SK-N-SH (cell line): ENCODE measurements around the gene GBX2. TPM values are rescaled to one million over a fixed set of nuclear protein-coding genes. Genes with fewer than 3 reads are reported as not detected.

Experiments used
- CTCF ChIA-PET: fragments of 300-600, 350-600 bp; formaldehyde crosslinking; extraction: SDS; loops from one replicate; lab custom pipeline; 2021; lab: Yijun Ruan, JAX
- POLR2A ChIA-PET: fragments of 350-600 bp; sonication (Branson Sonifier 250); formaldehyde crosslinking; extraction: SDS; loops from one replicate; lab custom pipeline; 2020; ENCODE audit warnings: antibody characterized with exemption, inconsistent platforms; lab: Yijun Ruan, JAX
- DNase-seq: peaks from one replicate; pipeline ENCODE4 v3.0.0; 2012
- H2AFZ ChIP-seq: fragments of 200-600 bp; sonication (generic); 2 replicates; pipeline ENCODE4 v1.8.1; 2016; ENCODE audit warnings: antibody characterized with exemption, mild to moderate bottlenecking, low read depth
- H3F3A ChIP-seq: fragments of 200-600 bp; sonication (generic); replicated peaks from 2 replicates; pipeline ENCODE3; 2016; ENCODE audit warnings: antibody characterized with exemption, mild to moderate bottlenecking; ENCODE audit not compliant: insufficient read depth
- H3K27ac ChIP-seq, 2 experiments: fragments of 200-500 bp in 1 of 2; fragments of 200-600 bp in 1 of 2; sonication (Bioruptor generic) in 1 of 2; sonication (generic), shearing (Covaris generic) in 1 of 2; 2 replicates each; pipeline versions ENCODE4 v1.5.1 to v1.6.1; 2014 to 2016; ENCODE audit warnings: low read depth in 2 of 2, inconsistent platforms in 1 of 2, low read length in 1 of 2, mild to moderate bottlenecking in 1 of 2, mixed read lengths in 1 of 2
- H3K27me3 ChIP-seq: fragments of 200-600 bp; sonication (generic), shearing (Covaris generic); 2 replicates; pipeline ENCODE4 v1.6.1; 2016; ENCODE audit warnings: mixed run types; ENCODE audit not compliant: insufficient read depth
- H3K36me3 ChIP-seq, 2 experiments: fragments of 200-500 bp in 1 of 2; fragments of 200-600 bp in 1 of 2; sonication (Bioruptor generic) in 1 of 2; sonication (generic) in 1 of 2; replicated peaks in 1 of 2; 2 replicates each; pipeline versions ENCODE3 to v1.5.1; 2014 to 2016; ENCODE audit warnings: low read length in 1 of 2, mild to moderate bottlenecking in 1 of 2; ENCODE audit not compliant: insufficient read depth in 2 of 2, control insufficient read depth in 1 of 2
- H3K4me1 ChIP-seq, 2 experiments: fragments of 200-500 bp in 1 of 2; fragments of 200-600 bp in 1 of 2; sonication (Bioruptor generic) in 1 of 2; sonication (generic), shearing (Covaris generic) in 1 of 2; 2 replicates each; pipeline versions ENCODE4 v1.5.1 to v1.6.1; 2014 to 2016; ENCODE audit warnings: low read depth in 1 of 2, low read length in 1 of 2, mixed run types in 1 of 2; ENCODE audit not compliant: insufficient read depth in 2 of 2, control insufficient read depth in 1 of 2
- H3K4me2 ChIP-seq: fragments of 200-600 bp; sonication (generic), shearing (Covaris generic); 2 replicates; pipeline ENCODE4 v1.6.1; 2017; ENCODE audit warnings: mixed run types
- H3K4me3 ChIP-seq, 2 experiments: fragments of 200-500 bp in 1 of 2; fragments of 200-600 bp in 1 of 2; sonication (Bioruptor generic) in 1 of 2; sonication (generic), shearing (Covaris generic) in 1 of 2; 2 replicates each; pipeline versions ENCODE4 v1.5.1 to v1.8.1; 2014 to 2016; ENCODE audit warnings: low read depth in 2 of 2, inconsistent platforms in 1 of 2, low read length in 1 of 2, mild to moderate bottlenecking in 1 of 2, mixed read lengths in 1 of 2, moderate library complexity in 1 of 2
- H3K79me2 ChIP-seq: fragments of 200-600 bp; sonication (generic); 2 replicates; pipeline ENCODE4 v1.8.1; 2017; ENCODE audit warnings: mild to moderate bottlenecking; ENCODE audit not compliant: insufficient read depth
- H3K9ac ChIP-seq: fragments of 200-600 bp; sonication (generic); 2 replicates; pipeline ENCODE4 v1.6.1; 2017; ENCODE audit warnings: mixed run types
- H3K9me2 ChIP-seq: fragments of 200-600 bp; sonication (generic); 2 replicates; pipeline ENCODE4 v1.6.1; 2017; ENCODE audit warnings: mixed run types
- H3K9me3 ChIP-seq: fragments of 200-600 bp; sonication (generic); 2 replicates; pipeline ENCODE4 v1.6.1; 2017; ENCODE audit warnings: mixed run types, mild to moderate bottlenecking, moderate library complexity
- H4K20me1 ChIP-seq: fragments of 200-600 bp; sonication (generic); 2 replicates; pipeline ENCODE4 v1.6.1; 2017; ENCODE audit warnings: mild to moderate bottlenecking, mixed run types; ENCODE audit not compliant: insufficient read depth
- CHD2 ChIP-seq: fragments of 150-350 bp; IDR thresholded peaks from 2 replicates; pipeline ENCODE4 v1.6.1; 2018; ENCODE audit warnings: low read length; ENCODE audit not compliant: partially characterized antibody
- ELF1 ChIP-seq: IDR thresholded peaks from 2 replicates; pipeline ENCODE4 v1.4.0; 2012
- EP300 ChIP-seq, 2 experiments: IDR thresholded peaks; 2 replicates each; pipeline versions ENCODE4 v1.4.0 to v1.6.1; 2012; ENCODE audit warnings: borderline replicate concordance in 1 of 2, low read depth in 1 of 2, low read length in 1 of 2
- EZH2phosphoT487 ChIP-seq: fragments of 200-600 bp; sonication (generic); IDR thresholded peaks from 2 replicates; pipeline ENCODE4 v1.6.1; 2017; ENCODE audit warnings: low read depth, mixed run types, mild to moderate bottlenecking, antibody characterized with exemption, moderate library complexity, borderline replicate concordance
- FOSL2 ChIP-seq: IDR thresholded peaks from 2 replicates; pipeline ENCODE4 v1.4.0; 2012; ENCODE audit warnings: low read depth, mild to moderate bottlenecking, moderate library complexity, borderline replicate concordance
- FOXJ3 ChIP-seq: sonication (generic); formaldehyde crosslinking; IDR thresholded peaks from 2 replicates; pipeline ENCODE4 v1.5.1; 2020; ENCODE audit warnings: mild to moderate bottlenecking, missing genetic modification reagents
- GATA2 ChIP-seq: sonication (generic); formaldehyde crosslinking; IDR thresholded peaks from 2 replicates; pipeline ENCODE4 v1.5.0; 2020; ENCODE audit warnings: mild to moderate bottlenecking, missing genetic modification reagents
- JUND ChIP-seq: IDR thresholded peaks from 2 replicates; pipeline ENCODE4 v1.4.0; 2012
- NFIC ChIP-seq: IDR thresholded peaks from 2 replicates; pipeline ENCODE4 v1.4.0; 2012; ENCODE audit warnings: borderline replicate concordance
- NRF1 ChIP-seq: IDR thresholded peaks from 2 replicates; pipeline ENCODE4 v1.6.1; 2012; ENCODE audit warnings: low read depth, mild to moderate bottlenecking, low read length
- RAD21 ChIP-seq: IDR thresholded peaks from 2 replicates; pipeline ENCODE4 v1.6.1; 2012; ENCODE audit warnings: mild to moderate bottlenecking, low read length
- RXRA ChIP-seq: IDR thresholded peaks from 2 replicates; pipeline ENCODE4 v1.4.0; 2012; ENCODE audit warnings: low read depth, mild to moderate bottlenecking, borderline replicate concordance
- TCF12 ChIP-seq: IDR thresholded peaks from 2 replicates; pipeline ENCODE4 v1.4.0; 2012
- TEAD4 ChIP-seq: IDR thresholded peaks from 2 replicates; pipeline ENCODE4 v1.4.0; 2012; ENCODE audit warnings: mild to moderate bottlenecking, borderline replicate concordance; ENCODE audit not compliant: insufficient read depth
- WGBS: methylation state at CpG from one replicate; pipeline ENCODE4 v1.1.6; 2017; ENCODE audit warnings: low lambda C conversion rate; 5-methylcytosine and 5-hydroxymethylcytosine counted together
- polyA plus RNA-seq, 3 experiments: library from polyadenylated mRNA; depleted of rRNA; stranded (reverse); fragments of >200 nt; gene quantifications; 2 replicates each; pipeline ENCODE4 v1.2.3, GENCODE V29; 2012
- TF ChIP-seq, protein P1 (sequence below): fragments of 150-350 bp; IDR thresholded peaks from 2 replicates; pipeline ENCODE4 v1.6.1; 2017; ENCODE audit warnings: antibody characterized with exemption, low read length, low read depth, borderline replicate concordance
- TF ChIP-seq, protein P2 (sequence below): IDR thresholded peaks from 2 replicates; pipeline ENCODE4 v1.6.1; 2012; ENCODE audit warnings: mild to moderate bottlenecking, low read depth, low read length, moderate library complexity
- TF ChIP-seq, protein P3 (sequence below): IDR thresholded peaks from 2 replicates; pipeline ENCODE4 v1.4.0; 2012; ENCODE audit warnings: low read depth, borderline replicate concordance
- TF ChIP-seq, protein P4 (sequence below): IDR thresholded peaks from 2 replicates; pipeline ENCODE4; 2012

GBX2 gene
- polyA plus RNA-seq, 1 of the 3 experiments (the other 2 are of a cell fraction) = 0.16 TPM

DNA sequence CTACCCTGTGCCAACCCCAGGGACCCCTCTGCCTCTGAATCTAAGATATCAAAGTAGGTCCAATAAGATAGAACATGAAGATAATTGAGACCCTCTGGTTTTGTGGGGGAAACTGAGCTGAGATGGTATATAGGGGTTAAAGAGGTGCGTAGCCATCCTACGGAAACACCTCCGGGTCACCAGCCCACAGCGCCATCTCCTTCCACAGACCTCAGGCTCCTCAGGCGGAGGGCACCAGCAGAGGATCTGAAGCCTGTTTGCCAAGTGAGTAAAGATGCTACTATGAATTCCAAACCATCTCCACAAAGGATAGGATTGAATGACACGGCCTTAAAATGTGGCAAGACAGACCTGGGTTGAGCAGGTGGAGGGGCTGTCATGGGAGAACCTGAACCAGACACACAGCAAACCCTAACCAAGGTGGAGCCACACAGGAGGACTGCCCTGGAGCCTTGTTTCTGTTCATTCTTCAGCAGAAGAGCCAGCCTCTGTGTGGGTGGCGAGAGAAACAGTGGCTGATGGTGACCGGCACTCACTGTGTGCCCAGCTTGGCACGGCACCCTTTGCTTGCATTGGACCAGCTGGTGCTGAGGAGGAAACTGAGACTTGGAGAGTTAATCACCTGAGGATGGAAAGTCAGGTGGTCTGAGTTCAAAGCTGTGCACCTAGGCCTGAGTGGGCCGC, 10.2 kb downstream of the GBX2 start:
- Histone ChIP-seq H3F3A (no peaks in the 10 kb centered on the region), H3K79me2 (no peaks in the 10 kb centered on the region), H3K4me2 (no peak overlapping the region), H4K20me1 (no peaks in the 10 kb centered on the region), H3K4me1 (no peaks in the 10 kb centered on the region), H3K9ac (no peak overlapping the region), H3K36me3 (no peaks in the 10 kb centered on the region), H3K27ac (no peak overlapping the region), H3K4me3 (no peak overlapping the region), H2AFZ (no peak overlapping the region), H3K9me3 (no peaks in the 10 kb centered on the region), H3K9me2 (no peaks in the 10 kb centered on the region), H3K27me3 (no peaks in the 10 kb centered on the region)
- ChIA-PET CTCF (interaction anchor here (0.8 to 1.4 kb wide), 6 partner anchors 13 to 379 kb away, joined by 3 to 6 read pairs (median 4); no protein-coding TSS in a partner anchor), POLR2A (no interaction called here)
- 74% methylated on average over 9 of the region's 10 CpGs for WGBS
- no peak for TF ChIP-seq RXRA
- TF ChIP-seq TEAD4 = no peak
- TF ChIP-seq FOSL2 = no peak
- no peak for TF ChIP-seq RAD21
- TF ChIP-seq, protein P1, sequence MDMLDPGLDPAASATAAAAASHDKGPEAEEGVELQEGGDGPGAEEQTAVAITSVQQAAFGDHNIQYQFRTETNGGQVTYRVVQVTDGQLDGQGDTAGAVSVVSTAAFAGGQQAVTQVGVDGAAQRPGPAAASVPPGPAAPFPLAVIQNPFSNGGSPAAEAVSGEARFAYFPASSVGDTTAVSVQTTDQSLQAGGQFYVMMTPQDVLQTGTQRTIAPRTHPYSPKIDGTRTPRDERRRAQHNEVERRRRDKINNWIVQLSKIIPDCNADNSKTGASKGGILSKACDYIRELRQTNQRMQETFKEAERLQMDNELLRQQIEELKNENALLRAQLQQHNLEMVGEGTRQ = no peak
- DNase-seq = no peak

DNA sequence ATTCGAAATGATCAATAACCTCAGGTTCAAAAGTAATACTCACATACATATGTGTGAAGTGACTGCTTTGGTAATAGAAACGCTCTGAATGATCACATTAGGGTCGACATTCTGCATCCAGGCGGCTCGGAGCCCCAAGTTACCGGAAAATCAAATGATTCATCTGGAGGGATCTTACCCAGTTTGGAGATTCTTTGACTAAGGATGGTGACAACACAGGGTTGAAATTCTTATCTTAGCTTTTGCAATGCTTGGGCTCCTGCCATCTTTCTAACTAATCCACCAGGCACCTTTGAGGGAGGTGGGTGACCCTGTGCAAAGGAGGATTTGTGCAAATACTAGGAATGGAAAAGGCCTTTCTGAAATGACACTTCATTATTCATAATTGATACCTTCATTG, 10.8 kb downstream of the GBX2 start:
- H3K4me2 ChIP-seq = no peak overlapping the region
- H4K20me1 ChIP-seq = no peaks in the 10 kb centered on the region
- H3K9me3 ChIP-seq = no peaks in the 10 kb centered on the region
- H3K79me2 ChIP-seq = no peaks in the 10 kb centered on the region
- H3K4me3 ChIP-seq = no peak overlapping the region
- DNase-seq = no peak
- WGBS = 72% methylated on average over 6 of the region's 6 CpGs
- no peaks in the 10 kb centered on the region for H3K36me3 ChIP-seq
- H3F3A ChIP-seq = no peaks in the 10 kb centered on the region
- no peak for TF ChIP-seq EZH2phosphoT487
- no peak for TF ChIP-seq CHD2
- no peak for TF ChIP-seq TCF12
- TF ChIP-seq NRF1 = no peak
- TF ChIP-seq FOSL2 = no peak
- TF ChIP-seq JUND = no peak
- no peak for TF ChIP-seq EP300 (IDR thresholded peaks at IDR 0.05; ENCODE audit: borderline replicate concordance in 1 of 2, low read depth in 1 of 2, low read length in 1 of 2)
- no peak for TF ChIP-seq FOXJ3 (CRISPR knock-in tag)
- TF ChIP-seq NFIC = no peak
- no peak for TF ChIP-seq GATA2
- TF ChIP-seq, protein P2, sequence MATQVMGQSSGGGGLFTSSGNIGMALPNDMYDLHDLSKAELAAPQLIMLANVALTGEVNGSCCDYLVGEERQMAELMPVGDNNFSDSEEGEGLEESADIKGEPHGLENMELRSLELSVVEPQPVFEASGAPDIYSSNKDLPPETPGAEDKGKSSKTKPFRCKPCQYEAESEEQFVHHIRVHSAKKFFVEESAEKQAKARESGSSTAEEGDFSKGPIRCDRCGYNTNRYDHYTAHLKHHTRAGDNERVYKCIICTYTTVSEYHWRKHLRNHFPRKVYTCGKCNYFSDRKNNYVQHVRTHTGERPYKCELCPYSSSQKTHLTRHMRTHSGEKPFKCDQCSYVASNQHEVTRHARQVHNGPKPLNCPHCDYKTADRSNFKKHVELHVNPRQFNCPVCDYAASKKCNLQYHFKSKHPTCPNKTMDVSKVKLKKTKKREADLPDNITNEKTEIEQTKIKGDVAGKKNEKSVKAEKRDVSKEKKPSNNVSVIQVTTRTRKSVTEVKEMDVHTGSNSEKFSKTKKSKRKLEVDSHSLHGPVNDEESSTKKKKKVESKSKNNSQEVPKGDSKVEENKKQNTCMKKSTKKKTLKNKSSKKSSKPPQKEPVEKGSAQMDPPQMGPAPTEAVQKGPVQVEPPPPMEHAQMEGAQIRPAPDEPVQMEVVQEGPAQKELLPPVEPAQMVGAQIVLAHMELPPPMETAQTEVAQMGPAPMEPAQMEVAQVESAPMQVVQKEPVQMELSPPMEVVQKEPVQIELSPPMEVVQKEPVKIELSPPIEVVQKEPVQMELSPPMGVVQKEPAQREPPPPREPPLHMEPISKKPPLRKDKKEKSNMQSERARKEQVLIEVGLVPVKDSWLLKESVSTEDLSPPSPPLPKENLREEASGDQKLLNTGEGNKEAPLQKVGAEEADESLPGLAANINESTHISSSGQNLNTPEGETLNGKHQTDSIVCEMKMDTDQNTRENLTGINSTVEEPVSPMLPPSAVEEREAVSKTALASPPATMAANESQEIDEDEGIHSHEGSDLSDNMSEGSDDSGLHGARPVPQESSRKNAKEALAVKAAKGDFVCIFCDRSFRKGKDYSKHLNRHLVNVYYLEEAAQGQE = no peak
- TF ChIP-seq, protein P3, sequence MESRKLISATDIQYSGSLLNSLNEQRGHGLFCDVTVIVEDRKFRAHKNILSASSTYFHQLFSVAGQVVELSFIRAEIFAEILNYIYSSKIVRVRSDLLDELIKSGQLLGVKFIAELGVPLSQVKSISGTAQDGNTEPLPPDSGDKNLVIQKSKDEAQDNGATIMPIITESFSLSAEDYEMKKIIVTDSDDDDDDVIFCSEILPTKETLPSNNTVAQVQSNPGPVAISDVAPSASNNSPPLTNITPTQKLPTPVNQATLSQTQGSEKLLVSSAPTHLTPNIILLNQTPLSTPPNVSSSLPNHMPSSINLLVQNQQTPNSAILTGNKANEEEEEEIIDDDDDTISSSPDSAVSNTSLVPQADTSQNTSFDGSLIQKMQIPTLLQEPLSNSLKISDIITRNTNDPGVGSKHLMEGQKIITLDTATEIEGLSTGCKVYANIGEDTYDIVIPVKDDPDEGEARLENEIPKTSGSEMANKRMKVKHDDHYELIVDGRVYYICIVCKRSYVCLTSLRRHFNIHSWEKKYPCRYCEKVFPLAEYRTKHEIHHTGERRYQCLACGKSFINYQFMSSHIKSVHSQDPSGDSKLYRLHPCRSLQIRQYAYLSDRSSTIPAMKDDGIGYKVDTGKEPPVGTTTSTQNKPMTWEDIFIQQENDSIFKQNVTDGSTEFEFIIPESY = no peak
- no peak for TF ChIP-seq ELF1
- TF ChIP-seq, protein P4, sequence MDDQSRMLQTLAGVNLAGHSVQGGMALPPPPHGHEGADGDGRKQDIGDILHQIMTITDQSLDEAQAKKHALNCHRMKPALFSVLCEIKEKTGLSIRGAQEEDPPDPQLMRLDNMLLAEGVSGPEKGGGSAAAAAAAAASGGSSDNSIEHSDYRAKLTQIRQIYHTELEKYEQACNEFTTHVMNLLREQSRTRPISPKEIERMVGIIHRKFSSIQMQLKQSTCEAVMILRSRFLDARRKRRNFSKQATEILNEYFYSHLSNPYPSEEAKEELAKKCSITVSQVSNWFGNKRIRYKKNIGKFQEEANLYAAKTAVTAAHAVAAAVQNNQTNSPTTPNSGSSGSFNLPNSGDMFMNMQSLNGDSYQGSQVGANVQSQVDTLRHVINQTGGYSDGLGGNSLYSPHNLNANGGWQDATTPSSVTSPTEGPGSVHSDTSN = no peak
- H3K9me2 ChIP-seq = no peaks in the 10 kb centered on the region
- POLR2A ChIA-PET = no interaction called here
- no peaks in the 10 kb centered on the region for H3K27me3 ChIP-seq
- H3K4me1 ChIP-seq = no peaks in the 10 kb centered on the region
- H3K9ac ChIP-seq = no peak overlapping the region
- no peak overlapping the region for H2AFZ ChIP-seq
- no peak overlapping the region for H3K27ac ChIP-seq
- CTCF ChIA-PET = interaction anchor here (1.4 to 2.2 kb wide), 2 partner anchors 20 to 377 kb away, joined by 3 to 10 read pairs; no protein-coding TSS in a partner anchor
